H1 (cell line): Measurements from ENCODE around the gene S100A4. TPM values are rescaled to one million over a fixed set of nuclear protein-coding genes. Genes with fewer than 3 reads are reported as not detected.

Source experiments
- ATF3 ChIP-seq: IDR thresholded peaks from 2 replicates; pipeline ENCODE4 v1.6.1; 2011; ENCODE audit warnings: low read depth, mild to moderate bottlenecking, low read length; ENCODE audit not compliant: insufficient read depth
- CTBP2 ChIP-seq: IDR thresholded peaks from 2 replicates; pipeline ENCODE4 v1.7.0; 2011; ENCODE audit warnings: borderline replicate concordance, mild to moderate bottlenecking, moderate library complexity, mixed read lengths, low read length; ENCODE audit not compliant: insufficient read depth, insufficient read length
- FOSL1 ChIP-seq: IDR thresholded peaks from 2 replicates; pipeline ENCODE4 v1.6.1; 2011; ENCODE audit warnings: mild to moderate bottlenecking, low read depth, low read length, moderate library complexity; ENCODE audit not compliant: insufficient read depth
- GABPA ChIP-seq: IDR thresholded peaks from 2 replicates; pipeline ENCODE4 v1.6.1; 2011; ENCODE audit warnings: mild to moderate bottlenecking, low read length, moderate library complexity, borderline replicate concordance; ENCODE audit not compliant: insufficient read depth
- JUN ChIP-seq: IDR thresholded peaks from 2 replicates; pipeline ENCODE4 v1.6.1; 2011; ENCODE audit warnings: low read depth, mild to moderate bottlenecking, improper control_type of control experiment, low read length
- JUND ChIP-seq: IDR thresholded peaks from 2 replicates; pipeline ENCODE4 v1.6.1; 2011; ENCODE audit warnings: mild to moderate bottlenecking, improper control_type of control experiment, low read length
- KDM5A ChIP-seq: fragments of 200-600 bp; IDR thresholded peaks from 2 replicates; pipeline ENCODE4 v1.7.1; 2012; ENCODE audit warnings: mild to moderate bottlenecking, low read length, inconsistent platforms, mixed read lengths
- MAFK ChIP-seq: IDR thresholded peaks from 2 replicates; pipeline ENCODE4 v1.6.1; 2012; ENCODE audit warnings: low read depth, mild to moderate bottlenecking, improper control_type of control experiment, low read length
- RAD21 ChIP-seq, 2 experiments: IDR thresholded peaks in 1 of 2; conservative IDR thresholded peaks in 1 of 2; 2 replicates each; pipeline ENCODE4 v1.6.1; 2011; ENCODE audit warnings: low read depth in 2 of 2, low read length in 2 of 2, improper control_type of control experiment in 1 of 2, inconsistent platforms in 1 of 2, mild to moderate bottlenecking in 1 of 2, moderate library complexity in 1 of 2
- RFX5 ChIP-seq: IDR thresholded peaks from 2 replicates; pipeline ENCODE4 v1.6.1; 2011; ENCODE audit warnings: low read depth, low read length, improper control_type of control experiment, borderline replicate concordance
- RXRA ChIP-seq: IDR thresholded peaks from 2 replicates; pipeline ENCODE4 v1.6.1; 2011; ENCODE audit warnings: low read depth, mild to moderate bottlenecking, low read length, moderate library complexity; ENCODE audit not compliant: insufficient read depth
- SIX5 ChIP-seq: IDR thresholded peaks from 2 replicates; pipeline ENCODE4 v1.6.1; 2011; ENCODE audit warnings: mild to moderate bottlenecking, low read depth, low read length
- SUZ12 ChIP-seq: fragments of 200-600 bp; sonication (generic); IDR thresholded peaks from 2 replicates; pipeline ENCODE4 v1.6.1; 2012; ENCODE audit warnings: mild to moderate bottlenecking, inconsistent platforms, low read length, moderate library complexity, mixed read lengths
- TAF1 ChIP-seq: IDR thresholded peaks from 2 replicates; pipeline ENCODE4 v1.6.1; 2011; ENCODE audit warnings: mild to moderate bottlenecking, low read depth, low read length
- polyA plus RNA-seq, 7 experiments: library from polyadenylated mRNA; depleted of rRNA in 3 of 7; stranded (reverse) in 5 of 7; unstranded in 2 of 7; fragments of >200 nt in 5 of 7; fragments of 200-250 nt in 2 of 7; gene quantifications; 1 replicate in 5 of 7; 2 replicates in 1 of 7; 4 replicates in 1 of 7; pipeline versions ENCODE4 v1.2.1 to v1.2.3, GENCODE V29; 2011 to 2013; ENCODE audit warnings: missing spikeins in 2 of 7, mixed read lengths in 2 of 7
- total RNA-seq: library from RNA; stranded (reverse); fragmentation: NEBNext Ultra II Directional; extraction: Animal tissue kit (Norgen Biotek cat#: 25700); gene quantifications from 2 replicates; pipeline ENCODE4 v1.2.1, GENCODE V29; 2021
- TF ChIP-seq, protein P1 (sequence below), 3 experiments: IDR thresholded peaks; 1 replicate in 2 of 3; 2 replicates in 1 of 3; pipeline versions ENCODE4 v1.5.1 to v1.6.1; 2011; ENCODE audit warnings: low read length in 3 of 3, mild to moderate bottlenecking in 3 of 3, inconsistent platforms in 2 of 3, low read depth in 1 of 3, moderate library complexity in 1 of 3; ENCODE audit not compliant: insufficient read depth in 1 of 3; ENCODE audit errors: control extremely low read depth in 1 of 3

Gene S100A4
- total and polyA plus RNA-seq, 2 of the 8 experiments (the other 6 are each of a cell fraction or from before 2014, with no cell fraction given), result 36.3 to 85.4 TPM

GRCh38 chr1:153494976-153495535, 50.5 kb downstream of the S100A4 start (continued):
- TF ChIP-seq RXRA (no peak), CTBP2 (no peak), MAFK (no peak), FOSL1 (no peak), SIX5 (no peak), RAD21 (IDR thresholded peaks at IDR 0.05 in 1 of 2, conservative IDR thresholded peaks at IDR 0.05 in 1 of 2; ENCODE audit: low read depth in 2 of 2, low read length in 2 of 2) (peak; percentile 88 to 97), SUZ12 (no peak), KDM5A (no peak), ATF3 (no peak), TAF1 (peak; percentile 43; the same call in 1 of the 2 replicates), GABPA (peak; percentile 43; the same call in 1 of the 2 replicates), RFX5 (no peak), JUND (peak; percentile 61; the same call in 1 of the 2 replicates), JUN (no peak)
- TF ChIP-seq, protein P1, sequence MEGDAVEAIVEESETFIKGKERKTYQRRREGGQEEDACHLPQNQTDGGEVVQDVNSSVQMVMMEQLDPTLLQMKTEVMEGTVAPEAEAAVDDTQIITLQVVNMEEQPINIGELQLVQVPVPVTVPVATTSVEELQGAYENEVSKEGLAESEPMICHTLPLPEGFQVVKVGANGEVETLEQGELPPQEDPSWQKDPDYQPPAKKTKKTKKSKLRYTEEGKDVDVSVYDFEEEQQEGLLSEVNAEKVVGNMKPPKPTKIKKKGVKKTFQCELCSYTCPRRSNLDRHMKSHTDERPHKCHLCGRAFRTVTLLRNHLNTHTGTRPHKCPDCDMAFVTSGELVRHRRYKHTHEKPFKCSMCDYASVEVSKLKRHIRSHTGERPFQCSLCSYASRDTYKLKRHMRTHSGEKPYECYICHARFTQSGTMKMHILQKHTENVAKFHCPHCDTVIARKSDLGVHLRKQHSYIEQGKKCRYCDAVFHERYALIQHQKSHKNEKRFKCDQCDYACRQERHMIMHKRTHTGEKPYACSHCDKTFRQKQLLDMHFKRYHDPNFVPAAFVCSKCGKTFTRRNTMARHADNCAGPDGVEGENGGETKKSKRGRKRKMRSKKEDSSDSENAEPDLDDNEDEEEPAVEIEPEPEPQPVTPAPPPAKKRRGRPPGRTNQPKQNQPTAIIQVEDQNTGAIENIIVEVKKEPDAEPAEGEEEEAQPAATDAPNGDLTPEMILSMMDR (IDR thresholded peaks at IDR 0.05; ENCODE audit: control extremely low read depth in 1 of 3, insufficient read depth in 1 of 3, low read depth in 1 of 3, low read length in 3 of 3), result peak; percentile 80 to 94 (median 92)
